GM18526 (cell line): Measurements from ENCODE around the gene IRF5.

Experiments
- POLR2A ChIP-seq: IDR thresholded peaks from 3 replicates; pipeline ENCODE4 v1.6.1; 2011; ENCODE audit not compliant: insufficient read length; ENCODE audit errors: extremely low read depth

The IRF5 gene

DNA sequence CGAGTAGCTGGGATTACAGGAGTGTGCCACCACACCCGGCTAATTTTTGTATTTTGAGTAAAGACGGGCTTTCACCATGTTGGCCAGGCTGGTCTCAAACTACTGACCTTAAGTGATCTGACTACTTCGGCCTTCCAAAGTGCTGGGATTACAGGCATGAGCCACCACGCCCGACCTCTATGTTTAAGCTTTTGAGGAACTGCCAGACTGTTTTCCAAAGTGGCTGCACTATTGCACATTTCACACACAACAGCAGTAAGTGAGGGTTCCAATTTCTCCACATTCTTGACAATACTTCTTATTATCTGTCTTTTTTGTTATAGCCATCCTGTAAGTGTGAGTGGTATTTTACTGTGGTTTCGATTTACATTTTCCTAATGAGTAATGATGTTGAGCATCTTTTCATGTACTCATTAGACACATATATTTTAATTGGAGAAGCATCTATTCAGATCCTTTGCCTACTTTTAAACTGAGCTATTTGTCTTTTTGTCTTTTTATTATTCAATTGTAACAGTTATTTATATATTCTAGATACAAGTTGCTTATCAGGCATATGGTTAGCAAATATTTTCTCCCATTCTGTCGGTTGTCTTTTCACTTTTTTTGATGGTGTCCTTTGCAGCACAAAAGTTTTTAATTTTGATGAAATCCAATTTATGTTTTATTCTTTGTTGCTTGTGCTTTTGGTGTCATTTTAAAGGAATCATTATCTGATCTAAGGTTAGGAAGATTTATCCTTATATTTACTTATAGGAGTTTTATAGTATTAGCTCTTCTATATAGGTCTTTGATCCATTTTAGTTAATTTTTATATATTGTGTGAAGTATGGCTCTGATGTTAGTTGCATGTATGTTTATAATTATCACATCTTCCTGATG, 12.8 kb upstream of the IRF5 start:
- TF ChIP-seq POLR2A: no peak

GRCh38 chr7:128928159-128928813, 9.4 kb upstream of the IRF5 start:
- TF ChIP-seq POLR2A: no peak

- no peak for TF ChIP-seq POLR2A
Measured at GRCh38 chr7:128928882-128929788, 8.6 kb upstream of the IRF5 start.

GRCh38 chr7:128931190-128931798, 6.4 kb upstream of the IRF5 start:
- no peak for TF ChIP-seq POLR2A

DNA sequence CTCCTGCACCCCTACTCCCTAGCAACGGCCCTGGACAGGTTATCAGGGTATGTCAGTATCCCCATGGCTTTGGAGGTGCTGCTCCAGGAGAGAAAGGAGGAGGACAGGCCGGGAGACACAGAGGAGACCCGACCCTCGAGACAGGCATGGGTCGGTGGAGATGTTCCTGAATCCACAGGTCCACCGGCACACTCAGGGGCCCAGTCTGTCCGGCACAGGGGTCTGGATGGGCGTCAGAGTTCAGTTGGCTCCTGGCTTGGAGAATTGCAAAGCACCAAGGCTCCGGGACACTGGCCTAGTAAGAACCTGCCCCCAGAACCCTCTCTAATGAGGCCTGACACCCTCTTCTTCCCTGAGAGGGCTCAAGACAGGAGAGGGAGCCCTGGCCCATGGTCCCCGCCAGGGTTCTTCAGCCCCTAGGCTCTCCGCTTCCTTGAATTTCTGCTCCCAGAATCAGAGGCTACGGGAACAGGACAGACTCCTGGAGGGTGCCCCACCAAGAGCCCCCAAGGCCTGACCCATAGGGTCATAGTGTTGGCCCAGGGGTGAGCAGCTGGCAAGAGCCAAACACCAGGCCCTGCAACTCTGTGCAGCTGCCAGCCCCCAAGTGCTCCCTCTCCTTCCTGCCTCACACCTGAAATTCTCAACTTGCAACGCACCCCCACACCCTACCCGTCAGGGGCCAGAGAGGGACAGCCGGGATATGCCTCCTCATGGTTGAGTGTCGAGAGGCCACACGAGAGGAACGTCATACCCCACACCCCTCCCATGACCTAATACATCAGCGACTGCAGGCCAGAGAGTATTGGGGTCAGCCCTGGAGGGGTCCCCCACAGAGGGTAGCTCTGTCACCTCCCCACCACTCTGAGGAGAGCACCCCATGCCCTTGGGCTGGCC, 5.5 kb upstream of the IRF5 start:
- TF ChIP-seq POLR2A: no peak

DNA sequence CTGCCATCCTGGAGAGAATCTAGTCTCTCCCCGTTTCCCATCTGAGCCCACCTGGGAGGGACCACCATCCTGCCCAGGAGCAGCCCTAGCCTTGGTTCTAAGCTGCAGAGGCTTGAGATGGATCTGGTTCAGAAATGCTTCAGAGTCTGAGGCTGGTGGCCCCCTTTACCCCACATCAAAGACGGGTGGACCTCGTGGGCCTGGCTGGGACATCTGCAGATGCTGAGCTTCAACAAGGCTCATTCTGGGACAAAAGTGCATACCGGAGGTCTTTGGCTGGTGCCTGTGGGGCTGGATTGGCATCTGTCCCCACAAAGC, 4.9 kb upstream of the IRF5 start:
- TF ChIP-seq POLR2A: no peak

- peak; percentile 45 for TF ChIP-seq POLR2A
Measured at GRCh38 chr7:128933180-128933891, 4.4 kb upstream of the IRF5 start.

DNA sequence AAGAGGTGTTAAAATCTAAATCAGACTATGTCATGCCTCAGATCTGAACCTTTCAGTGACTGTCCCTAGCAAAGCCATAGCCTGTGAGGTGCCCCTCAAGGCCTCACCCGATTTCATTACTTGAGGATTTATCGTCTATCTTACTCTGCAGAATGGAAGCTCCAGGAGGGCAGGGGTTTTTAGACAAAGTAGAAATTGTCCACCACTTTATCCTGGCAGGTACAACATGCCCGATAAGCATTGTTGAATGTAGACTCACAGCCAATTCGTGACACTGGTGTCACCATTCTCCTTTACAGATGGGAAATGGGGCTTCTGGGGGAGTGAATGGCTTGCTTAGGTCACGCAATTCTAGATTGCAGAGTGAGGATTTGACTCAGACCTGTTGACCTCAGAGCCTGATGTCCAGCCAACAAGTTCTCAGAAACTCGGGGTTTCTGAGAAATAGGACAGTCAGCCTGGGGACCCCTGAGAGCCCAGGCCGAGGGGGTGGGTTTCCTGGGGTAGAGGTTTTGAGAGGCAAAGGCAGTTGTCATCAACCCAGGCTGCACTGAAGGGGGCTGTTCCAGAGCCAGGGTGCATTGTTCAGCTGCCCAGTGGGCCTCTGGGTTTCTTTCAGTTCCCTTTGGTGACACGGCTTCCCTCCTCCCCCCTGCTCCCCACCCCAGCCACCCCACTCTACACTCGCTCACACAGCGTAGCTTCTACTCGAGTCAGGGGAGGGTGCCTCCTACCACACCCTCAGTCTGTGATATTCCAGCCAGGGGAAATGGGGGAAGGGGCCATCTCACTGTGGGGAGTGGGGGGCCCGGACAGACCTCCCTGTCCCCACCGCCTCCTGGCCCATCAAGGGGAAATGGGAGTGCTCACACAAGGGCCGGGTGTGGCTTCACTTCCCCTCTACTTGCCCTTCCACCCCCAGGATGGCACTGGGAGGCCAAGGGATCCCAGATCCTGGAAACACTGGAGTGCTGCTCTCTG, 3.1 kb upstream of the IRF5 start:
- TF ChIP-seq POLR2A: peak; percentile 47

DNA sequence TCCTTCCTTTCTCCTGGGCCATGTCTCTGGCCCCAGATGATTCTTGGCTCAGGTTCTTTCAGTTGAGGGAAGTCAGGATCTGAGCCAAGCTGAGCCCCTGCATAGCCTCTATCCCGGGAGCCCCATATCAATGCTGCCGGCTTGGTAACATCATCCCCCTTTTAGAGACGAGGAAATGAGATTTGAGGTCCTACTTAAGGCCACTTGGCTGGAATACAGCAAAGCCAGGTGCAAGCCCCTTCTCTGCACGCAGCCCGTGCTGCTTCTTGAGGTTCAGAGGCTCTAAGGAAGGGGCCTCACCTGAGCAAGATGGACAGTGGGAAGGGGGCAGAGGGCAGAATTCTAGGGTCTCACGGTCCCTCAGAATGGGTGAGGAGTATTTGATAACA, 2.4 kb upstream of the IRF5 start:
- no peak for TF ChIP-seq POLR2A

GRCh38 chr7:128936798-128937197, 929 bp upstream of the IRF5 start:
- TF ChIP-seq POLR2A: no peak

DNA sequence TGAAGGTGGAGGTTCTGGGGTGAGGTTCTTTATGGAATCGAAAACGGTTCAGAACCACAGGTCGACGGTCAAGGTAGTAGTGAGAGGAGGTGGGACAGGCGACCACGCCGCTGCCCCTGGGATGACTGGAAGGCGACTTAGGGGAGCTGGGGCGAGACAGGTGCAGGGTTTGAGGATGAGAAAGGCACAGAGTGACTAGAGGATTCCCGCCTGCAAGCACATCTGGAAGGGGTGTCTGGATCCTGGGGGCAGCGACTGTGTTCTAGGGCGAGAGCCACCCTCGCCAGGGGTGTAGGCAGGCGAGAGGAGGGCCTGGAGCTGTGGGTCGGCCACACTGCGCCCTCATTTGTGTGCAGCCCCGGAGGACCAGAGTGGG, 468 bp upstream of the IRF5 start:
- TF ChIP-seq POLR2A: no peak

GRCh38 chr7:128938544-128939074, 882 bp downstream of the IRF5 start:
- TF ChIP-seq POLR2A: peak; percentile 78

- TF ChIP-seq POLR2A: peak; percentile 56
Measured at GRCh38 chr7:128939075-128939860, 1.5 kb downstream of the IRF5 start.
